Cardiac muscle cell (in vitro differentiated cells and primary cell): ENCODE results near the gene GDF7. TPM values are rescaled to one million over a fixed set of nuclear protein-coding genes. Genes with fewer than 3 reads are reported as not detected.

ENCODE experiments used
- DNase-seq, 2 donors: peaks; one replicate each; pipeline versions ENCODE4 v3.0.0 to v3.0.0-alpha.2; 2010 to 2017; ENCODE audit warnings: low read depth in 1 of 2, low spot score in 1 of 2
- H3K27ac ChIP-seq: fragments of 200-600 bp; sonication (generic); 2 replicates; pipeline ENCODE4 v1.5.1; 2016
- H3K27me3 ChIP-seq: fragments of 200-600 bp; sonication (generic); 2 replicates; pipeline ENCODE4 v1.6.0; 2016; ENCODE audit warnings: control low read depth
- H3K36me3 ChIP-seq: fragments of 200-600 bp; sonication (generic); 2 replicates; pipeline ENCODE4 v1.5.1; 2016; ENCODE audit warnings: control low read depth
- H3K4me1 ChIP-seq: fragments of 200-600 bp; sonication (generic); 2 replicates; pipeline ENCODE4 v1.8.1; 2017; ENCODE audit warnings: low read depth, mild to moderate bottlenecking, mixed run types
- H3K4me3 ChIP-seq: fragments of 200-600 bp; sonication (generic); 2 replicates; pipeline ENCODE4 v1.5.1; 2016; ENCODE audit warnings: mild to moderate bottlenecking
- H3K9me3 ChIP-seq: fragments of 200-600 bp; sonication (generic); 2 replicates; pipeline ENCODE4 v1.5.1; 2017; ENCODE audit warnings: low read depth, mild to moderate bottlenecking, control low read depth
- polyA plus RNA-seq: library from polyadenylated mRNA; unstranded; fragments of >200 nt; fragmentation: Nextera tagmentation; extraction: Ambion mirVana; gene quantifications from 2 replicates; pipeline ENCODE4 v1.2.1, GENCODE V29; 2016
- total RNA-seq: library from RNA; depleted of rRNA; stranded (reverse); fragments of >200 nt; gene quantifications from 2 replicates; pipeline ENCODE4 v1.2.3, GENCODE V29; 2016
- TF ChIP-seq, protein P1 (sequence below): IDR thresholded peaks from 2 replicates; pipeline ENCODE4 v1.5.1; 2012; ENCODE audit warnings: low read depth, mild to moderate bottlenecking, low read length

Gene GDF7
- total and polyA plus RNA-seq, 2 experiments from 2014 or later: 0.09 to 0.15 TPM

DNA sequence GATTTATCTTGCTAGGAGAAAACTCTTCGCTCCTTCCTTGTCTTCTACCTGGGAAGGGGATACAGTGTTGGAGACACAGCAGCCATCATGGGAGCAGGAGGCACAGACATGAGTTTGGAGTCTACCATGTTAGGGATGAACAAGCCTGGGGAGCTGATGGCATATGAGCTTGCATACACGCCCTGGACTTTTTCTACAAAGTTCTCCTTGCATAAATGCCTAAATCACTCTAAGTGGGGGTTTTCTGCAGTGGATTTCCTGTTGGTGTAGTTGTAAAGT is 12.5 kb upstream of the GDF7 start:
- peaks cover 19% of the 10 kb centered on the region for H3K27me3 ChIP-seq
- no peak overlapping the region for H3K27ac ChIP-seq
- TF ChIP-seq, protein P1, sequence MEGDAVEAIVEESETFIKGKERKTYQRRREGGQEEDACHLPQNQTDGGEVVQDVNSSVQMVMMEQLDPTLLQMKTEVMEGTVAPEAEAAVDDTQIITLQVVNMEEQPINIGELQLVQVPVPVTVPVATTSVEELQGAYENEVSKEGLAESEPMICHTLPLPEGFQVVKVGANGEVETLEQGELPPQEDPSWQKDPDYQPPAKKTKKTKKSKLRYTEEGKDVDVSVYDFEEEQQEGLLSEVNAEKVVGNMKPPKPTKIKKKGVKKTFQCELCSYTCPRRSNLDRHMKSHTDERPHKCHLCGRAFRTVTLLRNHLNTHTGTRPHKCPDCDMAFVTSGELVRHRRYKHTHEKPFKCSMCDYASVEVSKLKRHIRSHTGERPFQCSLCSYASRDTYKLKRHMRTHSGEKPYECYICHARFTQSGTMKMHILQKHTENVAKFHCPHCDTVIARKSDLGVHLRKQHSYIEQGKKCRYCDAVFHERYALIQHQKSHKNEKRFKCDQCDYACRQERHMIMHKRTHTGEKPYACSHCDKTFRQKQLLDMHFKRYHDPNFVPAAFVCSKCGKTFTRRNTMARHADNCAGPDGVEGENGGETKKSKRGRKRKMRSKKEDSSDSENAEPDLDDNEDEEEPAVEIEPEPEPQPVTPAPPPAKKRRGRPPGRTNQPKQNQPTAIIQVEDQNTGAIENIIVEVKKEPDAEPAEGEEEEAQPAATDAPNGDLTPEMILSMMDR: no peak
- DNase-seq: no peak
- H3K9me3 ChIP-seq: no peaks in the 10 kb centered on the region
- H3K4me1 ChIP-seq: no peaks in the 10 kb centered on the region
- H3K36me3 ChIP-seq: no peaks in the 10 kb centered on the region
- H3K4me3 ChIP-seq: no peak overlapping the region

DNA sequence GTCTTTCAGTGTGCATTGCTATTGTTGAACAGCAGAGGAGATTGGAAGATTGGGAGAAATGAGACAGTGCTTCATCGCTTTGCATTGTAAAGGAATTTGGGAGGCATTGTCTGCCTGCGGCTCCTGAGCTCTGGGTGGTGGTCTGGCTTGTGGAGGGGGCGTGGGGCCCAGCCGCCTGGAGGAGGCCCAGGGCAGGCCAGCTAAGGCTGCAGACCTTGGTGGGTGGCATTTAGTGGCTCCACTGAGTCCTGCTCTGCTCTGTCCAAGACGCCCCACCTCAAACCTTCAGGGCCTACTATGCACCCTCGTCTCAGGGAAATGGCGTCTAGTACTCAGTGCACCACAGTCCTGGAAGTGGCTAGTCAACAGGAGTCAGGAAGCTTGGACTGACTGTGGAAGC is 10.4 kb upstream of the GDF7 start:
- peaks cover 38% of the 10 kb centered on the region for H3K27me3 ChIP-seq
- H3K9me3 ChIP-seq: no peaks in the 10 kb centered on the region
- TF ChIP-seq, protein P1: no peak

DNA sequence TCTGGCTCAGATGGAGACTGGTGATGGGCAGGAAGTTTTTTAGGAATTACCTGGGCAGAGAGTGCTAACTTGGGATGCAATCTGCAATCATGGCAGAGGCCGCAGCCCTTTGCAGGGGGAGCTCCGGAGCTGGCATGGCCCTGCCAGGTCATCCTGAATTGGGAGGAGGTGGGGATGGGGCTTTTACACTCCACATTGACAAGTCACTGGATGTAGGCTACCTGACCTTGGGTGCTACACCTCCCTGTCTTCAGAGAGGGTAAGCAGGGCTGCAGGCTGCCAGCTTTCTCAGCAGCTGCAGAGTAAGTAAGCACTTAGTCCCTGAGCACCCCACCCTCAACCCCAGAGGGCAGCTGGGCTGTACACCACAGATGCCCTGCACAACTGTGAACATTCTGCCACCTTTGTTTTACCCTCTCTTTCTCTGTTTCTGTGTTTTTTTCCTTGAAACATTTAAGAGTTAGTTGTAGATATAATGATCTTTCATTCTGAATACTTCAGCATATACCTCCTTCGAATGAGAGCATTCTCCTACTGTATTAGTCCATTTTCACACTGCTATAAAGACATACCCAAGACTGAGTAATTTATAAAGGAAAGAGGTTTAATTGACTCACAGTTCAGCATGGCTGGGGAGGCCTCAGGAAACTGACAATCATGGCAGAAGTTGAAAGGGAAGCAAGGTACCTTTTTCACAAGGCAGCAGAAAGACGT is 9.3 kb upstream of the GDF7 start:
- Histone ChIP-seq H3K9me3 (no peaks in the 10 kb centered on the region), H3K27ac (no peak overlapping the region), H3K4me1 (no peaks in the 10 kb centered on the region), H3K4me3 (no peak overlapping the region), H3K27me3 (peaks cover 49% of the 10 kb centered on the region), H3K36me3 (no peaks in the 10 kb centered on the region)
- no peak for DNase-seq
- TF ChIP-seq, protein P1: no peak

More for the DNA sequence above, 10.4 kb upstream of the GDF7 start:
- no peak overlapping the region for H3K4me3 ChIP-seq
- H3K4me1 ChIP-seq: no peaks in the 10 kb centered on the region
- no peak overlapping the region for H3K27ac ChIP-seq
- DNase-seq: no peak
- H3K36me3 ChIP-seq: no peaks in the 10 kb centered on the region

DNA sequence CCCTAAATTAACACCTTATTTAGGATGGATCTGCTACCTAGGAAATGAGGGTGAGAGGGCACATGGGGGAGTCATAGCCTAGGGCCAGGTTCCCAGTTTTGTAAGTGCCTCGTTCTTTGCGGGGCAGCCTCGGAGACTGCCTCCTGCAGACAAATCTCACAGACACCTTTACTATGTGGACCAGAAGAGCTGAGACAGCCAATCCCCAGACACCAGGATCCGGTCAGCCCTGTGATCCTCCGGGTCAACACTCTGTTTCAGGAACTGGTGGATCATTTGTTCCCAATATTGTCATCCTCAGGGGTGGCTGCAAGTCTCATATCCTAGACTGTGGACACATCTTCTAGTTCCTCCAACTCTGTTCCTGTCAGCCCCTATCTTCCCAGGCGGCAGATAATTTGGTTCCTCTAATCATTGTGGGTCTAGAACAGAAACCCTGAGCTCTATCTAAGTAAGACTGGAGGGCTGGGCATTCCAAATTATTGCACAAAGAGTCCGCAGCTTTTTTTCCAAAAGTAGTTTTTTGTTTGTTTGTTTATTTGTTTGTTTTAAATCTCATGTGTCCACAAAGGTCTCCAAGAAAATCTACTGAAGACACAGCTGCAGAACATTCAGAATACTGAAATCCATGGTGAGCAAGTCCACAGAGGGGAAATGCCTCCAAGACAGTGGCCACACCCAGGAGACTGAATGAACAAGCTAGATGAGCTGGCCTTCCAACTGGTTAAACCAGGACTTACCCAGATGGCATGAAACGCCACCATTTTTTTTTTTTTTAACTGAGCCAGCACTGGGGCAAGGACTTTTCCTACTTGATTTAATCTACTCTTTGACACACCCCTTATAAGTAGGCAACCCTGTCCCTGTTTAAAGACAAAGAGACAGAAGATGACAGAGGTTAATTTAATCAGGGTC is 6.2 kb upstream of the GDF7 start:
- TF ChIP-seq, protein P1: no peak
- no peak for DNase-seq
- H3K27ac ChIP-seq: no peak overlapping the region
- peaks cover 80% of the 10 kb centered on the region for H3K27me3 ChIP-seq
- H3K4me3 ChIP-seq: no peak overlapping the region
- no peaks in the 10 kb centered on the region for H3K36me3 ChIP-seq
- H3K9me3 ChIP-seq: no peaks in the 10 kb centered on the region
- H3K4me1 ChIP-seq: no peaks in the 10 kb centered on the region

DNA sequence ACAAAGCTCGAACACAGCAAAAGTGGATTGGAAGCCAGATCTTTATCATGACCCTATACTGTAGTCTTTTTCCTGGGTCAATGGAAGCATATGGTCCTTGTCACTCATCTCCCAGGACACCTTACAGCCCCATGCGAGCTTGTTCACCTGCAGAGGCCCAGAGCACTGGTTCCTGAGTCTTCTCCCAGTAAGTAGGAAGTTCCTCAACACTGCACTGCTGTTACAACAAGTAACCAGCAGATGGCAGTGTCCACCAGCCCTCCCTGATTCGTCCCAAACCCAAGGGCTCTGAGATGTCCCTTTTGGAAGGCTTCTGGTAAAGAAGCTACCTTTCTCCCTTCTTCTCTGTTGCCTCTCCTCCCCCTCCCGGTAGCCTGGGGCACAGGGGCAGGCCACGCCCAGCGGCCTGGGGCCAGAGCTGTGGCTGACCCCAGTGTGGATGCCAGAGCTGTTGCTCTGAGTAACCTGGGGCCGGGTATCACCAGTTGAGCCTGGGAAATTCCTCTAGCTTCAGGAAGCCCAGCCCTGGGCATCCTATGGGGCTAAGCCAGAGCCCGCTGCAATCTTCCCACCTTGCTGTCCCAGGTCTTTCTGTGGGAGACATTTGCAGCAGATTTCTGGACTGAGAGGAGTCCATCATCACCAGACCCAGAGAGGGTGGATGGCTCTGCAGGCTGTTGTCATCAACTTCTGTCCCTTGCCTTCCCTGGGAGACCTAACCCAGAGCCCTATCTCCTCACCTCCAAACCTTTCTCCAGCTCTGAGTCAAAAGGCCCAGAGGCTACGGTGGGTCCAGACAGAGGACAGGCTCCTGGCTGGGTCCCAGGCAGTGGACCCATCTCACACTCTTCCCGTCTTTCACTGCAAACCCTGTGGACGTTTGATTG is 5.3 kb upstream of the GDF7 start:
- Histone ChIP-seq H3K4me1 (peaks cover 8% of the 10 kb centered on the region), H3K9me3 (no peaks in the 10 kb centered on the region), H3K27me3 (peaks cover 89% of the 10 kb centered on the region), H3K4me3 (no peak overlapping the region), H3K36me3 (no peaks in the 10 kb centered on the region), H3K27ac (no peak overlapping the region)
- TF ChIP-seq, protein P1: peak; percentile 97
- DNase-seq: peak; percentile 74 to 85
